Osteoblast (primary cell): ENCODE data around the gene DNAJC5G. TPM values are rescaled to one million over a fixed set of nuclear protein-coding genes. Genes with fewer than 3 reads are reported as not detected.

ENCODE experiments used
- DNase-seq: peaks from one replicate; pipeline ENCODE4 v3.0.0; 2011; ENCODE audit warnings: low spot score, mixed read lengths; ENCODE audit not compliant: insufficient read length; ENCODE audit errors: missing footprints
- H2AFZ ChIP-seq: 2 replicates; pipeline ENCODE4 v1.6.0; 2011; ENCODE audit warnings: mild to moderate bottlenecking, low read length
- H3K27ac ChIP-seq: 2 replicates; pipeline ENCODE4 v1.5.1; 2011; ENCODE audit warnings: mild to moderate bottlenecking, low read depth, low read length, moderate library complexity
- H3K27me3 ChIP-seq: 2 replicates; pipeline ENCODE4 v1.6.0; 2012; ENCODE audit warnings: mild to moderate bottlenecking, control low read depth, inconsistent platforms, low read length, moderate library complexity; ENCODE audit not compliant: insufficient read depth
- H3K36me3 ChIP-seq: 2 replicates; pipeline ENCODE4 v1.5.1; 2011; ENCODE audit warnings: mild to moderate bottlenecking, low read length, control low read depth, moderate library complexity; ENCODE audit not compliant: insufficient read depth
- H3K4me1 ChIP-seq: 2 replicates; pipeline ENCODE4 v1.5.1; 2011; ENCODE audit warnings: mild to moderate bottlenecking, low read length, control low read depth, moderate library complexity; ENCODE audit not compliant: insufficient read depth
- H3K4me2 ChIP-seq: 2 replicates; pipeline ENCODE4 v1.6.0; 2011; ENCODE audit warnings: mild to moderate bottlenecking, low read length; ENCODE audit not compliant: insufficient read depth
- H3K4me3 ChIP-seq: fragments of 200-600 bp; sonication (generic); 3 replicates; pipeline ENCODE4 v1.5.1; 2012; ENCODE audit warnings: mild to moderate bottlenecking, low read length, inconsistent platforms; ENCODE audit not compliant: insufficient read depth
- H3K79me2 ChIP-seq: 2 replicates; pipeline ENCODE4 v1.6.0; 2012; ENCODE audit warnings: mild to moderate bottlenecking, low read length, control low read depth, inconsistent platforms; ENCODE audit not compliant: insufficient read depth
- H3K9me3 ChIP-seq: 2 replicates; pipeline ENCODE4 v1.5.1; 2011; ENCODE audit warnings: low read depth, low read length, control low read depth
- H4K20me1 ChIP-seq: 2 replicates; pipeline ENCODE4 v1.6.0; 2012; ENCODE audit warnings: mild to moderate bottlenecking, low read length, control low read depth; ENCODE audit not compliant: insufficient read depth
- total RNA-seq: library from RNA; depleted of rRNA; stranded (reverse); fragments of >200 nt; gene quantifications from 2 replicates; pipeline ENCODE4 v1.2.3, GENCODE V29; 2012
- TF ChIP-seq, protein P1 (sequence below): IDR thresholded peaks from 2 replicates; pipeline ENCODE4 v1.5.1; 2011; ENCODE audit warnings: mild to moderate bottlenecking, low read depth, low read length, moderate library complexity; ENCODE audit errors: extremely low read depth

Gene DNAJC5G
- total RNA-seq, 1 donor: not detected

GRCh38 chr2:27258051-27258450 lies 17.2 kb upstream of the DNAJC5G start:
- Histone ChIP-seq H3K4me3 (no peak overlapping the region), H2AFZ (no peak overlapping the region), H3K27ac (no peak overlapping the region), H4K20me1 (no peaks in the 10 kb centered on the region), H3K36me3 (no peaks in the 10 kb centered on the region), H3K4me1 (peaks cover 18% of the 10 kb centered on the region), H3K4me2 (no peak overlapping the region), H3K9me3 (no peaks in the 10 kb centered on the region), H3K79me2 (no peaks in the 10 kb centered on the region), H3K27me3 (peaks cover 37% of the 10 kb centered on the region)
- TF ChIP-seq, protein P1, sequence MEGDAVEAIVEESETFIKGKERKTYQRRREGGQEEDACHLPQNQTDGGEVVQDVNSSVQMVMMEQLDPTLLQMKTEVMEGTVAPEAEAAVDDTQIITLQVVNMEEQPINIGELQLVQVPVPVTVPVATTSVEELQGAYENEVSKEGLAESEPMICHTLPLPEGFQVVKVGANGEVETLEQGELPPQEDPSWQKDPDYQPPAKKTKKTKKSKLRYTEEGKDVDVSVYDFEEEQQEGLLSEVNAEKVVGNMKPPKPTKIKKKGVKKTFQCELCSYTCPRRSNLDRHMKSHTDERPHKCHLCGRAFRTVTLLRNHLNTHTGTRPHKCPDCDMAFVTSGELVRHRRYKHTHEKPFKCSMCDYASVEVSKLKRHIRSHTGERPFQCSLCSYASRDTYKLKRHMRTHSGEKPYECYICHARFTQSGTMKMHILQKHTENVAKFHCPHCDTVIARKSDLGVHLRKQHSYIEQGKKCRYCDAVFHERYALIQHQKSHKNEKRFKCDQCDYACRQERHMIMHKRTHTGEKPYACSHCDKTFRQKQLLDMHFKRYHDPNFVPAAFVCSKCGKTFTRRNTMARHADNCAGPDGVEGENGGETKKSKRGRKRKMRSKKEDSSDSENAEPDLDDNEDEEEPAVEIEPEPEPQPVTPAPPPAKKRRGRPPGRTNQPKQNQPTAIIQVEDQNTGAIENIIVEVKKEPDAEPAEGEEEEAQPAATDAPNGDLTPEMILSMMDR: no peak
- peak; percentile 62 for DNase-seq

DNA sequence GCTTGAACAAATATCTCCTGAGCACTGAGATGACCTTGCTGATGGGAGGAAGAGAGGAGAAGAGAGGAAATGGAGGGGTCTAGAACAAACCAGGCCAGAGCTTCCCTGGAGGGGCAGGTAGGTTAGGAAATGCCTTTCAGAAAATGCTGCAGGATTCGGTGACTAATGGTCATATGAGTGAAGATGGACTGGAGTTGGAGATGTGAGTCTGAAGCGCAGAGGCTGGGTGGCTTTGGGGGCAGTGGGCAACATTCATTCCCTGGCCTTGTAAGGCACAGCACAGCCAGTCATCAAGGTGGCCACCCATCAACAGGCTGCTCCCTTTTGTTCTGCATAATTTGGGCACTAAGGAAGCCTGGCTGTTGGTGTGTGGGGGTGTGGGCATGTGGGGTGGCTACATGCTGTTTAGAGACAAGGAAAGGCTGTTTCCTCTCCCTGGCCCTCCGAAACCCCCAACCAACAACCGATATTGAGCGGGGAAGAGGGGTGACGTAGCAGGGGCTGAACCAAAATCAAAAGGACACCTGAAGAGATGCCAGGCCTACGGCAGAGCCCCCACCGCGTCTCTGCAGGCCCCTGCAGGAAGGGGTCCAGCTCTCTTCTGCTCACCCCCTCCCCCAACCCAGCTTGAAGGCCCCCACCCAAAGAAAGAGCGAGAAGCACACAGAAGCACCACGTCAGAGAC lies 13.8 kb upstream of the DNAJC5G start:
- H3K79me2 ChIP-seq: no peaks in the 10 kb centered on the region
- H3K4me3 ChIP-seq: no peak overlapping the region
- H3K27ac ChIP-seq: no peak overlapping the region
- no peaks in the 10 kb centered on the region for H3K9me3 ChIP-seq
- H3K4me1 ChIP-seq: peaks cover 1% of the 10 kb centered on the region
- H4K20me1 ChIP-seq: peaks cover 2% of the 10 kb centered on the region
- no peaks in the 10 kb centered on the region for H3K36me3 ChIP-seq
- peaks cover 70% of the 10 kb centered on the region for H3K27me3 ChIP-seq
- DNase-seq: peak; percentile 70
- no peak overlapping the region for H3K4me2 ChIP-seq
- no peak overlapping the region for H2AFZ ChIP-seq
- TF ChIP-seq, protein P1: no peak

DNA sequence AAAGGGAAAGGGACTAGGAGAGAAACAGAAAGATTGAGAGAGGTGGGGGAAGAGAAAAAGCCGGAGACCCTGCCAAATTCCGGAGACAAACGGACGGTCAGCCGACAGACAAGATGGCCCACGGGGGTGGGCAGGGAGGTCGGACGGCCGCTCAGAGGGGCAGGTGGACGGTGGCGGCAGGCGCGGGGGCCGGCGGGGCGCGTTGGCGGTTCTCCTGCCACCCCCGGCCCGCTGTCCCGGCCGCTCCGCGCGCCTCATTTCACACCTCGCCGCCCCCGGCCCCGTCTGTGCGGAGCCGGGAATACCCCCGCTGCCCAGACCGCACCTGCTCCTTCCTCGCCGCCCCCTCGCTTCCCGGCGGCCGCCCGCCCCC lies 13.3 kb upstream of the DNAJC5G start:
- Histone ChIP-seq H3K4me3 (no peak overlapping the region), H3K27ac (no peak overlapping the region), H3K36me3 (no peaks in the 10 kb centered on the region), H3K27me3 (peaks cover 73% of the 10 kb centered on the region), H3K4me2 (no peak overlapping the region), H2AFZ (no peak overlapping the region), H4K20me1 (peaks cover 2% of the 10 kb centered on the region), H3K79me2 (no peaks in the 10 kb centered on the region), H3K4me1 (no peaks in the 10 kb centered on the region), H3K9me3 (no peaks in the 10 kb centered on the region)
- TF ChIP-seq, protein P1: no peak
- peak; percentile 82 for DNase-seq

GRCh38 chr2:27262379-27263286 lies 12.6 kb upstream of the DNAJC5G start, which contains the start of gene SLC30A3:
SLC30A3 (minus strand) TSS chr2:27263047; CDS start chr2:27262906, 141 bp downstream.
- H3K9me3 ChIP-seq: no peaks in the 10 kb centered on the region

More at GRCh38 chr2:27262379-27263286, 12.6 kb upstream of the DNAJC5G start, which contains the start of gene SLC30A3:
- Histone ChIP-seq H3K27ac (no peak within 1 kb of the TSS), H3K4me1 (no peaks in the 10 kb centered on the region), H3K27me3 (peaks cover 77% of the 10 kb centered on the region), H2AFZ (no peak within 1 kb of the TSS), H3K4me3 (peak within 1 kb of the TSS; percentile 57), H3K4me2 (peak within 1 kb of the TSS; percentile 56), H3K36me3 (no peaks in the 10 kb centered on the region), H4K20me1 (peaks cover 2% of the 10 kb centered on the region), H3K79me2 (no peaks in the 10 kb centered on the region)
- TF ChIP-seq, protein P1: no peak
- DNase-seq: peak; percentile 97
